HG02840 (cell line): ENCODE results near the gene FECH.

ENCODE experiments used
- ATAC-seq: cut with Tn5 transposase; IDR thresholded peaks from one replicate; pipeline ENCODE4 v1.9.1; 2021; ENCODE audit warnings: mild to moderate bottlenecking, moderate library complexity, moderate number of reproducible peaks; ENCODE audit not compliant: unreplicated experiment, low FRiP score

Gene FECH

GRCh38 chr18:57583297-57583835 is 3.1 kb downstream of the FECH start:
- ATAC-seq, result no peak

- peak; percentile 86 for ATAC-seq
Measured at GRCh38 chr18:57581301-57581934, 5.1 kb downstream of the FECH start.

- no peak for ATAC-seq
Measured at GRCh38 chr18:57579934-57580333, 6.6 kb downstream of the FECH start.

- ATAC-seq, result no peak
Measured at GRCh38 chr18:57576316-57576715, 10.2 kb downstream of the FECH start.

GRCh38 chr18:57575542-57575941 is 11.0 kb downstream of the FECH start:
- no peak for ATAC-seq

GRCh38 chr18:57574866-57575265 is 11.6 kb downstream of the FECH start:
- no peak for ATAC-seq

GRCh38 chr18:57570162-57570561 is 16.3 kb downstream of the FECH start:
- ATAC-seq, result no peak

- ATAC-seq, result no peak
Measured at GRCh38 chr18:57569133-57569532, 17.4 kb downstream of the FECH start.

GRCh38 chr18:57561728-57562423 is 24.6 kb downstream of the FECH start:
- no peak for ATAC-seq

GRCh38 chr18:57561261-57561660 is 25.2 kb downstream of the FECH start:
- ATAC-seq, result no peak

- no peak for ATAC-seq
Measured at GRCh38 chr18:57559314-57559713, 27.2 kb downstream of the FECH start.

- no peak for ATAC-seq
Measured at GRCh38 chr18:57555134-57555533, 31.4 kb downstream of the FECH start.

GRCh38 chr18:57550510-57550909 is 36.0 kb downstream of the FECH start:
- ATAC-seq, result no peak

GRCh38 chr18:57547260-57547659 is 39.2 kb downstream of the FECH start:
- no peak for ATAC-seq

- ATAC-seq, result no peak
Measured at GRCh38 chr18:57544936-57545660, 41.4 kb downstream of the FECH start.

GRCh38 chr18:57543560-57543959 is 42.9 kb downstream of the FECH start:
- ATAC-seq, result no peak

- ATAC-seq, result no peak
Measured at GRCh38 chr18:57542812-57543427, 43.6 kb downstream of the FECH start.

- ATAC-seq, result no peak
Measured at GRCh38 chr18:57542126-57542525, 44.4 kb downstream of the FECH start.

GRCh38 chr18:57539702-57540101 is 46.8 kb downstream of the FECH start:
- no peak for ATAC-seq

GRCh38 chr18:57538614-57539013 is 47.9 kb downstream of the FECH start:
- ATAC-seq, result no peak

- no peak for ATAC-seq
Measured at GRCh38 chr18:57534511-57534909, 52.0 kb downstream of the FECH start.
